Measurements from ENCODE around the gene DHCR24.

The DHCR24 gene

GRCh38 chr1:54815086-54815876 lies 71.7 kb downstream of the DHCR24 start:
- DNase-seq (ENCODE audit: low spot score), result no peak

GRCh38 chr1:54814571-54814970 lies 72.4 kb downstream of the DHCR24 start:
- no peak for DNase-seq (ENCODE audit: low spot score)

GRCh38 chr1:54814126-54814498 lies 72.9 kb downstream of the DHCR24 start:
- DNase-seq (ENCODE audit: low spot score), result no peak

GRCh38 chr1:54813485-54814125 lies 73.4 kb downstream of the DHCR24 start:
- DNase-seq (ENCODE audit: low spot score), result no peak

DNA sequence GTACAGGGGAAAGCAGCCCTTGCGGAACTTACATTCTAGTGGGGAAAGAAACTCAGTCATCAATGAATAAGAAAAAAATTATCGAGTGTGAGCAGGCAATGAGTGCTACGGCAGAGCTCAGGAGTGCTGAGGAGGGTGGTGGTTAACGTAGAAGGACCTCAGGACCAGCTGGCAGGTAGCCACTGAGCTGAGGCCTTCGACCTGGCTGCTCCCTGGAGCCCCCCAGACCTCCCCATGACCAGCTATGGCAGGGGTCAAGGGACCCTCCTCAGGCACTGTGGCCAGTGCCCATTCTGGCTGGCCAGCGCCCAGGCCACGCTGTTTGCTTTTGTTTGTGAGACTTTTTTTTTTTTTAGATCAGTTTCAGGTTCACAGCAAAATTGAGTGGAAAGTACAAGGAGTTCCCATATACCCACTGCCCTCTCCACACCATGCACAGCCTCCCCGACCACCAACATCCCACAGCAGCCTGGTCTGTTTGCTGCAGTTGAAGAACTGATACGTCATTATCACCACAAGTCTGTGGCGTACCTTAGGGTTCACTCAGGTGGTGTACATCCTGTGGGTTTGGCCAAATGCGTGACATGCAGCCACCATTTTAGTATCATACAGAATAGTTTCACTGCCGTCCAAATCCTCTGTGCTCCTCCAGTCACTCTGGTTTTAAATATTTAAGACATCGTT lies 74.1 kb downstream of the DHCR24 start:
- DNase-seq (ENCODE audit: low spot score), result no peak

DNA sequence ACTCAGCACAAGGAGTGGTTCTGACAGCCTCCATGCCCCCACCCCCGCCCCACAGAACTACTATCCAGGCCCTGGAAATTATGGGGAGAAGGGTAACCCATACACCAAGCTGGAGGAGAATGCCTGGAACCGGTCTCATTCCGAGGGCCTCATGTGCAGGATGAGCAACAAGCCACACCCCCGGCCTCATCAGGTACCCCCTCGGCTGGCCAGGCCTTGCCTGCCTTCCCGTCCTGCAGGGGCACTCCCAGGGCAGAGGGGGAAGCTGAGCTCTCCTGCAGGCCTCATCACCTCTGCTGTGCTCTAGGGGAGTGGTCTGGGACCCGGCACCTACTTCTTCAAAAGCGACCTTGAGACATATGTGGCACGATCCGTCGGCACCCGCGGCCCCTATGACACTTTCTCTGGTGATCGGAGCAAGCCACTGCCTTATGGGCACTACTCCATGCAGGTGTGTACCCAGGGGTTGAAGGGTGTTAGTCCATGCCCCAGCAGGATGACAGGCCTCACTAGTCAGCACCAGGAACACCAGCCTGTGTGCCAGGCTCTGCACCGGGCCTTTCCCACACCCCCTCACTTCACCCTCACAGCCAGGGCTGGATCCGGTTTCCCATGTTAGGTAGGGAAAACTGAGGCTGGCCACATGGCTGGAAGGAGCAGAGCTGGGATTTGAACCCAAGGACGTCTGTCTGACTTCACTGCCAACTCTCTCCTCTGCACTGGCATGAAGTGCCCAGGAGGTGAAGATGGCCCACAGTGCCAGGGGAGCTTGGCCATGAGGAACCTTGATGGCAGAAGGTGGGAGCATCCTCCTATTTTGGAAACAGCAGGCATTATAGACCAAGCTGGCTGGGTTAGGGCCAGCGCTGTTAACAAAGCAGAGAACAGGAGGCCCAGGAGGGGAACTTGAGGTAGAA lies 75.0 kb downstream of the DHCR24 start:
- DNase-seq (ENCODE audit: low spot score), result no peak

GRCh38 chr1:54811066-54811465 lies 75.9 kb downstream of the DHCR24 start:
- no peak for DNase-seq (ENCODE audit: low spot score)

DNA sequence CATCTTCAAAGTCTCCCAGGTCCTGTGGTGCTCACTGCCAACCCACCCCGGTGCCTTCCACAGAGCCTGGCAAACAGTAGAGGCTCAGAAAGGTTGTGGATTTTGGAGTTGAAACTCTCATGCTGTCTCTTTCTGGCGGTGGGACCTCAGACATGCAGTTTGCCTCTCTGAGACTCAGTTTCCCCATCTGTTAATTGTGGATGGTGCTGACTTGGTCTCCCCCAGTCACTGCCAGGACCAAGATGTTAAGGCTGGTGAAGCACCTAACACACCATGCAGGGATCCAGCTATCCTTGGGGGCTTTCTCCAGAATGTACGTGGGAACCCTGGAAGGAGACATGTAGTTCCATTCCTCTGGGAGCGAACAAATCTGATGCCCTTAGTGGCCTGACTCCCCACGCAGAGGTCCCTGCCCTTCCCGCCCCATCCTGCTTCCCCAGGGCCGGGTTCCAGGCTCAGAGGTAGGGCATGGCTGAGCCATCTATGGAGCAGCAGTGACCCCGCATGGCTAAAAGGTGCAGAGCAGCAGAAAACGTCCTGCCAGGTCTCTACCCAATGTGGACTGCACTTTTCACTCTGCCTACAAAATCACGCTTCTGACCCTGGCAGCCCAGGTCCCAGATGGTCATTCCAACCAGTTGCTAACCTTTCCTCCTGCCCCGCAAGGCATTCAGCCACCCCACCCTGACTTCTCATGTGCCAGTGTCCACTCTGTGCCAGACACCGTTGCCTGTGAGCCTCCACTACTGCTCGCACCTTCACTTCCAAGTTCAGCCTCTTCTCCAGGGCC lies 76.6 kb downstream of the DHCR24 start:
- DNase-seq (ENCODE audit: low spot score), result peak; percentile 73

- DNase-seq (ENCODE audit: low spot score), result no peak
Measured at GRCh38 chr1:54809496-54810074, 77.4 kb downstream of the DHCR24 start.

GRCh38 chr1:54808443-54809207 lies 78.4 kb downstream of the DHCR24 start:
- DNase-seq (ENCODE audit: low spot score), result no peak

- DNase-seq (ENCODE audit: low spot score), result no peak
Measured at GRCh38 chr1:54807756-54808155, 79.2 kb downstream of the DHCR24 start.

DNA sequence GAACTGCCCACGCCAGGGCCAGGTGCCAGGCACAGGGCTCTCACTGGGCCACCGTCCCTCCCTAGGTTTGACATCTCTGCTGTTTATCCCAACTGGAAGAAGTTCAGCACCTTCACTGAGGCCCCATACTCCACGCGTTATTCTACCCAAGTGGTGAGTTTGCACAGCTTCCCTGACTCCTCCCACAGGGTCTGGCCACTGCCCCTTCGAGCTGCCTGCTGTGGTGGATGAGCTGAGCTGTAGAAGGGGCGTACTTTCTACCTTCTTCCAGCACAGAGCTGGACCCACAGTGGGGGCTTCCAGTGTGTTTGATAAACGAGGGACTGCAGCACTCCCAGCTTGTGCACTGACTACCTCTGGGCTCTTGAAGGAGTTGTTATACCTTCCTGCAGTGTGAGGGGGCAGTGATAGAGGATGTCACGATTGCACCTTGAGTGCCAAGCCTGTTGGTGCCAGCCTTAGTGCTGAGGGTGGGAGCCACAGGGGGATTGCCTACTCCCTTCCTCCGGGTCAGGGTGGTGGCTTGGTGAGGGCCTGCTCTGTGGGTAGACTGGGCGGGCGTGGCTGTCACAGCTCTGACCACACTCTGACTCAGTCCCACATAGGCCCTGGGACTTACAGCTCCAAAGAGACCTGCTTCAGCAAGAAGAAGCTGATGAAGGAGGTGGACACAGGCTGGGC lies 79.9 kb downstream of the DHCR24 start:
- DNase-seq (ENCODE audit: low spot score), result no peak

DNA sequence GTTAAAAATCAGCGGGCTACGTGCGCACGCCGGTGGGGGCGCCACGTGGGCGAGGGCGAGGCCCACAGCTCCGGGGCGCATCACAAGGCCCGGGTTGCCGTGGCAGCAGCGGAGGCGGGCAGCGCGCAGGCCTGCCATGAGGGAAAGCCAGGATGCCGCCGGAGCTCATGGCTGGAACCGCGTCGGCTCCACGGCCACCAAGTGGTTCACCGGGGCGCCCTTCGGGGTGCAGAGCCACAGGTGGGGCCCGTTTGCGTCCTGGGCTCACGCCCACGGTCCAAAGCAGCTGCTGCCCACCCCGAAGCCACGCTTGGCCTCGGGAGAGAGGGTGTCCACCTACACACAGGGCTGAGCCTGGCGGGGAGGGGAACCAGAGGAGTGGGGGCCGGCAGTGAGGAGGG lies 81.0 kb downstream of the DHCR24 start:
- DNase-seq (ENCODE audit: low spot score), result no peak

DNA sequence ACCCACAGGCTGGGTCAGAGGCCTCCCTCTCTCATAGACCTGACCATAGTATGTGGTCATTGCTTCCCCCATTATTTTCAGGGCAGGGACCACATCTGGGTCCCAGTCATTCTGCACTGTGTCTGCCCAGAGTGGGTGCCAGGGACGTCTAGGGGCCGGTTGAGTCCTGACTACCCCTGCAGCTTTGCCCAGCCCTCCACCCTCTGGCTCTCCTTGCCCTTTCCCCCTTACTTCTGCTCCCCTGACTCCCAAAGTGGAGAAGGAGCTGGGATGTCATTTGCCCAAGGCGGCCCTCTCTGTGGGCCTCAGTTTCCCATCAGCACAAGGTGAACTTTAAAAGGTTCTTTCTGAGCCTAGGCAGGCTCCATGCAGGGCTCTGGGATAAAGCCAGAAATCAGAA lies 81.5 kb downstream of the DHCR24 start:
- no peak for DNase-seq (ENCODE audit: low spot score)

DNA sequence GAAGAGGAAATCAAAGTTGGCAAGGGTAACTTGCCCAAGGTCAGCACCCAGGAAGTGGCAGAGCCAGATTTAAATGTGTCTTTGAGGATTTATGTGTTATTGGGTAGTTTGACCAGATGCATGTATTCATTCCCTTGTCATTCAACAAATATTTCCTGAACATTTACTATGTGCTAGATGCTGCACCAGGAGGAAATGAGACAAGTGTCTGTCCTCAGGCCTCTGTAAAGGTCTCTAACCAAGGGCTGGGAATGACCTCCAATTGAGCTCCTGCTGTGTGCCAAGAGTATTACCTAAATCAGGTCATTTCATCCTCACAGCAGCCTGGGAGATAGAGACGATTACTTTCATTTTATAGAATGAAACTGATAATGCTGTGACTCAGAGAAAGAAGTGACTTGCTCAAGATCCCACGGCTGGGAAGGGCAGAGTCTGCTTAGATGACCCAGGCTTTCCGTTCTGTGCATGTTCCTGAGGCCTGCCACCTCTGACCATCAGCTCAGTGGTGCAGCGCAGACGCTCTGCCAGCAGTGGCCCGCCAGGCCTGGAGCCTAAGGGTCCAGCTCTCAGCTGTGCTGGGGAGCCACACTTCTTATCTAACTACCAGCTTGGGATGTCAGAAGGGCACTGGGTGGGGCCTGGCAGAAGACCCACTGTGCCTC lies 82.4 kb downstream of the DHCR24 start:
- DNase-seq (ENCODE audit: low spot score), result no peak

DNA sequence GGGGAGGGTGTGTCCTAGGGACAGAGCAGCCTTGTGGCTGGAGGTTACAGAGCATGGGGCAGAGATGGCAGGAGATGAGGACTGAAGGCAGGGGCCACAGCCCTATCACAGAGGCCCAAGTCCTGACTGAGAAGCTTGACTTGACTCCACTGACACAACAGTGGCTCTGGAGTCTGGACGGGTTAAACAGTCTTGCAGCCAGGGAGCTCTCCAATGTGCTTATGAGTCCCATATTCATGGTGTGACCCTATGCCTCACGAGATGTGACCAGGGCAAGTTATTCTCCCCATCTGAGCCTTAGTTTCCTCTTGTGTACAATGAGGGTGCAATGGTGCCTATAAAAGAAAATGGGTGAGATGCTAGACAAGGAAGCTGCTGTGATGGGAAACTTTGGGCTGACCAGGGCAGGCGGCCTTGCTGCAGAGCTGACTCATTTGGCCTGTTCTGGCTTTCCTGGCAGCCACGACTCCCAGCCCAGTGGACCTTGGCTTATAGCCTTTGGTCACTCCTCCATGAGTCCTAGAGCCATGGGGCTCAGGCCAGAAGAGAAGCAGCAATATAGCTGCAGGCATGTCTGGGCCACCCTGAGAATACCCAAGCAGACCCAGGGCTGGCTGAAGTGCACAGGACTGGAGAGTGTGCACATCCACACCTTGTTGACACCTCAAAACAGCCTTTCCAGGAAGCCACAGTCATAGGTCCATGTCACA lies 83.1 kb downstream of the DHCR24 start:
- DNase-seq (ENCODE audit: low spot score), result no peak

DNA sequence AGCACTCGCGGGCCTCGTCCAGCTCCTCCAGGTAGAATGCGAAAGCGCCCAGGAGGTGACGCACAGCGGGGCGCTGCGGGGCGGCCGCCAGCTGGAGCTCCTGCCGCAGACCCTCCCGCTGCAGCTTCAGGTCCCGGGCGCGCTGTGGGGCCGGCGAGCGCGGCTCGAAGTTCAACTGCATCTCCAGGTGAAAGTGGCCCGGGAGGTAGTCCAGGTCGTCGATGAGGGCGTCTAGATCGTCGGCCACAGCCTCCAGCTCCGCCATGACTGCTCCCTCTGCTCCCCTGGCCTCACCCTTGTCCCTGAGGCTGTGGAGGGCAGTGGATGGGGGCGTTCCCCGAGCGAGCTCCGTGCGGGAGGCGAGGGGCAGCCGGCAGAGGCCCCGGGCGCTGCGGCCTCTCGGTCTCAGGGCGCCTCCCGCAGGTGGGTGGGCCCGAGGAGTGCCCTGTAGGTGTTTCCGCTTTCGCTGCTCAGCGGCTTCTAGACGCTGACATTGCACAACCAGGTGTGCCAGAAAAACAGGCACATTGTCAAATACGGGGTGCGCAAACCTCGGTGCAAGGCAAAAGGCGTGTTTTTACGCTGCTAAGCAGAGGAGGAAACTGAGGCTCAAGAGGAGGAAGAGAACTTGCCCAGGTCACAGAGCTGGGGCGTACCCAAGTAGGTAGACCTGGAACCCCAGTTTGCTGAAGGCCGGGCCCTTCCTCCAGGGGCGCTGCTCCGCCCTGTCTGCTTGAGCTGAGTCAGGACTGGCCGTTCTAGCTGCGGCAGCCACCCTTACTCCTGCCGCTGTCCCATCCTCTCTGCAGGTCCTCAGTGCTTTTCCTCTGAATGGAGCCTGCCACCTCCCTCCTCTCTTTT lies 85.9 kb downstream of the DHCR24 start, which contains the start of gene TTC22:
Gene TTC22 (minus strand): TSS at position 425 of the 861 bp plus-strand sequence. CDS start 160 bp downstream, at position 265.
- DNase-seq (ENCODE audit: low spot score), result no peak
